Activated CD4-positive, CD25-positive, alpha-beta regulatory T cell treated with anti-CD3 and anti-CD28 coated beads, Interleukin-2, amount 50 U/mL, for 24 hours (primary cell): ENCODE data around the gene VAC14.
"Not testable (repeated sequence)": the region's sequence is repeated elsewhere in the genome, so short reads cannot be mapped to it uniquely, and the experiment has no call there.

Source experiments
- ATAC-seq, 2 donors: fragments of 150-1000 bp; cut with Tn5 transposase; one replicate each; pipeline ENCODE4 v1.10.0; 2021; ENCODE audit warnings: mild to moderate bottlenecking in 1 of 2, moderate library complexity in 1 of 2

Gene VAC14

DNA sequence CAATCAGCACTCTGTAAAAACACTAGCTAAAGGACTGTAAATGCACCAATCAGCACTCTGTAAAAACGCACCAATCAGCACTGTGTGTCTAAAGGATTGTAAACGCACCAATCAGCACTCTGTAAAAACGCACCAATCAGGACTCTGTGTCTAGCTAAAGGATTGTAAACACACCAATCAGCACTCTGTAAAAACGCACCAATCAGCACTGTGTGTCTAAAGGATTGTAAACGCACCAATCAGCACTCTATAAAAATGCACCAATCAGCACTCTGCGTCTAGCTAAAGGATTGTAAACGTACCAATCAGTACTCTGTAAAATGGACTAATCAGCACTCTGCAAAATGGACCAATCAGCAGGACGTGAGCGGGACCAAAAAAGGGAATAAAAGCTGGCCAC is 58.0 kb downstream of the VAC14 start:
- not testable (repeated sequence) for ATAC-seq

- no peak for ATAC-seq
Measured at GRCh38 chr16:70741783-70742125, 59.2 kb downstream of the VAC14 start.

DNA sequence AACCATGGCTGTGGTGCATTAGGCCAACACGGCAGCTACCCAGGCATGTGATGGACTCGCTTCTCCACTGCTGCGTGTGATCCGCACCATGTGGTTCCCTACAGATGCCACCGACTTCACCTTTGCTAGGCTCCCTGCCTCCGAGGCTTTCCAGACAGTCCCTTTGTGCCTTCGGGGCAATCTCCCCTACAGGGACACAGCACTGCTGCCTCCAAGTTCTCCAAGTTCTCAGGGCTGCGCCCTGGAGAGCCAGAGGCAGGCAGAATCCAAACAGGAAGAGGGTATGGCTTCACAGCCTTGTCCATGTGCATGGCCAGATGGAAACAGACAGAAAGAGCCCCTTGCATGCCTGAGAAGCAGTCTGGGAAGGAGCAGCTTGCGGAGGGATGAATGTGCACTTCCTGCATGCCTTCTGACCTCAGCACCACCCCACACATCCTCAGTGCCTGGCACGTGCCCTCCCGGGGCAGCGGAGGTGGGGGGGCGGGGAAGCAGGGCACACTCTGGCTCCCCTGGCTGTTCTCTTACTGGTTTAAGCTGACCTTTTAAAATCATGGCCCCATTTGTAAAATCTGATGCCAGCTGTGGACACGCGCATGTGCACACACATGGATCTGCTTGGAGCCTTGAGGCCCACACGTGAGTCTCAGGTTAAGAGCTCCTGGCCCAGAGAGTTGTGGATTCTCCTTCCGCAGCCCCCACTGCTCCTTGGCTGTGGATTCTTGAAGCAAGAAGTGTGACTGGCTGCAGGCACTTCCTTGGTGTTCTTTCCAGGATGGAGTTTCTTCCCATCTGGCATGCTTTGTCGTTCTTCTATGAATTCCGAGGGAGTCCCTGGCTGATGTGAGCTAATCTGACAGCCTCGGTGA is 59.8 kb downstream of the VAC14 start:
- no peak for ATAC-seq

GRCh38 chr16:70740174-70740913 is 60.6 kb downstream of the VAC14 start:
- ATAC-seq = no peak

DNA sequence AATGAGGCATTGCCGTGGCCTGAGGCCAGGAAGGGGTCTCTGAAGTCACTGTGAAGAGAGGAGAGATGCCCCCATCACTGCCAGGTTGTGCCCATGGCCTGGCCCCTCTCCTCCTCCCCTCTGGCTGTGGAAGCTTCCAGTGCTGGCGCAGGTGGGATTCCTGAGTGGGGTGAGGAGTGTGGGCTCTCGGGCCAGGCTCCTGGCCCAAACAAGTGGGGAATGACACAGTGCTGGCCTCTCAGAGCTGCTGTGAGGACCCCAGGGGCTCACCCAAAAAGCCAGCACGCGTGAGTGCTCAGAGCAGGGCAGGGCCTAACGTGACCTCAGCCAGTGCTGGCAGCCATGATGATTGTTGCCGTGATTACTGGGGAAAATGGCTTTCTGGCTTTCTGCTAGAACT is 61.6 kb downstream of the VAC14 start:
- no peak for ATAC-seq

GRCh38 chr16:70738083-70738977 is 62.6 kb downstream of the VAC14 start:
- no peak for ATAC-seq

GRCh38 chr16:70737377-70738082 is 63.4 kb downstream of the VAC14 start:
- ATAC-seq = peak; percentile 93

DNA sequence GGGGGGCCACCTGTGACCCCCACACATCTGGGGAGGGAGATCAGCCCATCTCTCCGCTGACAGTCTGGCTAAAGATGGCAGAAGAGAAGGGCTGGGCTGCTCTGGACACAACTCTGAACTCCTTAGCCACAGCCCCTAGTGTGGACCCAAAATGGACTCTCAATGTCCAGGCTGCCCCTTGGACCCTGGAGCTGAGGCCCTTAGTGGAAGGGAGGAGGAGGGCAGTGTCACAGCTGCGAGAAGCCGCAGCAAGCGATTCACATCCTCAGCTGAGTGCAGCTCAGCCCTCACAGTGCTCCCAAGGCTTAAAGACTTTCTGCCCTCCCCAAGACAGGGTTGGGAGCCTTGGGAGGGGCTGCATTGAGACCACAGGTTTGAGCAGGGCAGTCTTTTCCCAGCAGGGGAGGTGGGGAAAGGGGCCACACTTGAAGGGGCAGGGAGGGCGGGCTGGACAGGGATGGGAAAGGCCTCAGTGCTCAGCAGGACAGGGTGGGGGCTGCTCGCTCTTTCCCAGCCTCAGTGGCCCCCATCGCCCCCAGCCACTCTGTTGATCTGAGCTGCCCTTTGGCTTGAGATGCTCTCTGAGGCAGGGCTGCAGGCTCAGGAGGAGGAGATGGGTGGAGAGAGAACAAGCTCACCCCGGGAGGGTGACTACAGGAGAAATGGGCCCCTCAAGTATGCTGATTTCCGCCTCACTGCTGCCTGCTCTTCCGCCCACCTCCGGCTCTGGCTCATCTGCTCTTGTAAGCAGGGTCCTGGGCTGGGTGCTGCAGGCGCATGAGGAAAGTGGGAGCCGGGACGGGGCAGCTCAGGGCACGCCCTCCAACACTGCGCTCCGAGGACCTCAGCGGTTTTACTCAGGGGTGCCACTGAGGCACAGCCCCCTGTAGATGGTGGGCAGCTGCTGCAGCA is 64.2 kb downstream of the VAC14 start:
- ATAC-seq = no peak

- ATAC-seq = no peak
Measured at GRCh38 chr16:70735141-70735979, 65.6 kb downstream of the VAC14 start.

DNA sequence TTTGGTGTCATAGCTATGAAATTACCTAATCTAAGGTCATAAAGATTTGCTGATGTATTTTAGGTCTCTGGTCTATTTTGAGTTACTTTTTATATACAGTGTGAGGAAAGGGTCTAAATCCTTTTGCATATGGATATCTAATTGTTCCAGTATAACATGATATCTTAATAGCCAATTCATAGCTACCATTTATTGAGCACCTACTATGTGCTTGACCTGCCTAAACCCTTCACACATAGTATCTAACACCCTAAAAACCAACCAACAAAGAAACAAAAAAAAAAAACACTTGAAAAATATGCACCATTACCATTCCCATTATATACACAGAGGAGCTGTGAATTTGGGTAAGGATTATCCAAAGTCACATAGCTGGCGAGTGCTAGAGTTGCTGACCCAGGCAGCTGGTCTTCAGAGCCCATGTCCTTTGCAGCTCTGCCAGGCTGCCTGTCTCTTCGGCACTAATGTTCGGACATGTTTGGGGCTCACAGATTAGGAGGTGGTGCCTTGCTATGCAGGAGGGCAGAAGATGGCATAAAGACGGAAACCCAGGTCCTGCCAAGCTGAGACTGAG is 66.3 kb downstream of the VAC14 start:
- ATAC-seq = no peak

DNA sequence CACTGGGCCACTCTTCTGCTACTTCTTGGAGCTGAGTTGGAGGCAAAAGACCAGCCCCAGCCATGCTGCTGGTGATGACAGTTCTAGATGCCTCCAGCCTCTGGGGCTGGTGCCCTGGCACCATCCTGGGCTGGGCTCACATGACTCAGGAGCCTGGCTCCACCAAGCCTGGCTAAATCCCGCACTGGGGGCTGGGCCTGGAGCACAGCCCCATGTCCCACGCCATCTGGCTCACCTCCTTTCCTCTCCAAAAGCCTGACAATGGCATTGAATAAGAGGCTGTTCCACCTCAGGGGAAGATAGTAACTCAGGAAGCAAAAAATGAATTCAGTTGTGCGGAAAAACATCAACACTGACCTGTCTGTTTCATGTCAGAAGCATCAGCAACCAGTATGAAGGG is 70.0 kb downstream of the VAC14 start:
- no peak for ATAC-seq

DNA sequence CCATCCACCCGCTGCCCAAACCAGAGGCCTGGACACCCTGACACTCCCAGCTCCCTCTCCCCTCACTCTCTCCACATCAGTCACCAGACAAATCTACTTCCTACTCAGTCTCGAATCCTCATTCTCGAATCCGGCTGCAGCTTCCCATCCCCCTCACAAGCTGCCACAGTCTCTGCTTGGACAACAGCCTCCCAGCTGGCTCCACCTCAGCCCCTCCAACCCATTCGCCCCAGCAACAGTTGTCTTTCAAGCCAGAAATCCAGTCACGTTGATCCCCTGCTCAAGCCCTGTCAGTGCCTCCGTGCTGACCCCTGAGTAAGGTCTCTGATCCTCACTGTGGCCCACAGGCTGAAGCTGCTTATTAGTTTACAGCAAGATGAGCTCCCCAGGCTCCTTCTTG is 70.9 kb downstream of the VAC14 start:
- ATAC-seq = no peak

DNA sequence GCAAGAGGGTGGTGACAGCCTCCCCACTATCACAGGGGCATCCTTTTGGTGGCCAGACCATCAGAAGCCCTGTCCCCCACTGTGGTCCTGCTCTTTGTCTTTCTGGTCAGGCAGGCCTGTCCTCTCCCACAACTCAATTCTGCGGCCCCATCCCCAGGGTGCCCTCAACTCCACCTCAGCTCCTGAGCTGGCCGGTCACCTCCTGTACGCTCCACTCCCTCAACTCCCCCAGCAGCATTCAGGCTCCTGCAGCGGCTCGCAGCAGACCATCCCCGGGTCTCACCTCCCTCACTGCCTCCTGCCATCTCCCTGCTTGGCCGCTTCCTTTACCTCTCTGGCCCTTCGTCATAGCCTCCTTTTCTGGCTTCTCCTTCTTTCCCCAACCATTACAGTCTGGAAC is 71.7 kb downstream of the VAC14 start:
- no peak for ATAC-seq

DNA sequence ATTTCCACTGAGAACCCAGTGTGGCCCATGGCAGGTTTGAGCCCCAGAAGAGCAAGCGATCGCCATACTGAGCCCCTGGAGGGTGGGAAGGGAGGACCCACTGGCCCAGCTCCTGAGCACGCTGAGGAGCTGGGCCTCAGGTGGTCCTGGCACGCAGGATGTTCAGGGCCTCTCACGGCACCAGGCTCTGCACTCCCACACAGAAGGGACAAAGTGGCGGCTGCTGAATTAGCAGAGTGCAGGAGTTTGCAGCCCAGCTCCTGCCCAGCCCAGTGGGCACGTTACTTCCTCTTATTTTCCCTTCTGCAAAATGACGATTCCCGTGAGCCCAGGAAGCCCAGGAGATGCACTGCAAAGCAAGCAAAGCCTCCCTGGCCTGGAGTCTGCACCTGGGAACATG is 72.8 kb downstream of the VAC14 start:
- no peak for ATAC-seq

- no peak for ATAC-seq
Measured at GRCh38 chr16:70726892-70727361, 74.0 kb downstream of the VAC14 start.

DNA sequence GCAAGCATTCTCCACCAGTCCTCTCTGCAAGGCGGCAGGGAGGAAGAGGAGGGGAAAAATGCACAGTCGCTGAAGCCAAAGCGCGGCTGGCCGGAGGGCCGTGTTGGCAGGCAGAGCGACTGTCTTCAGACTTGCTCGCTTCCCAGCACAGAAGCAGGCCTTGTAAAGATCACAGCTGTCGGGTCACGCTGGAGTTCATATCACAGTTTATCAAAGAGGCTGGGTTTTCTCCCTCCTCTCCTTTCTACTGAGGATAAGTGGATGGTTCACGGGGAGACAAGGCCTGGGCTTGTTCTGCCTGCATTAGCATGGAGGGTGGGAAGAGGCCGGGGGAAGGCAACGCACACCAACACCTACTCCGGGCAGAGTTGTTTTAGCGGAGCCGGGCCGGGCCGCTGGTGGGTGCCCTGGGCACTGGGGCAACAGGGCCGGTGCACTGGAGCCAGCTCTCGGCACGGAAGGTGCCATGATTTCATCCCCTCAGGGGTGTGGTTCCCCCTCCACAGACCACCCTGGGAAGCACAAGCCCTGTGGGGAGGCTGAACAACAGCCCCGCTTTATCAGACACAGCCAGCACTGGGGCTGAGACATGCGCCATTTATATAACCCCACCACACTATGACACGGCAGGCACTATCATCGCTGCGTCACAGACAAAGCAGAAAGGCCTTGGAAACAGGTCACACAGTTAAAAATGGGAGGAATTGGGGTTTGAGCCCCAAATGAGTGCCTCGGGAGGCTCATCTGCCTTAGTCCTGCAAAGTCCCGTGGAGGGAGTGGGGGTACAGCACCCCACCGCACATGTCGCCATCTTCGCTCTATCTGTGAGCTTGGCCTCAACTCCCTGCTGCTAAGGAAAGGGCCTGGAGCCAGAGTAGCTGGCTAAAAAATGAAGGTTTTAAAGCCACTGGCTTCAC is 74.8 kb downstream of the VAC14 start:
- no peak for ATAC-seq

GRCh38 chr16:70725024-70725911 is 75.7 kb downstream of the VAC14 start:
- no peak for ATAC-seq
